ENCODE results near the gene APRT.
"Not testable (repeated sequence)": the region's sequence is repeated elsewhere in the genome, so short reads cannot be mapped to it uniquely, and the experiment has no call there.

Gene APRT

GRCh38 chr16:88775825-88776224 is 35.9 kb downstream of the APRT start:
- DNase-seq (ENCODE audit: low spot score): no peak
- TF ChIP-seq CTCF (IDR thresholded peaks at IDR 0.05; ENCODE audit: extremely low read depth, missing control alignments): no peak

GRCh38 chr16:88774544-88775393 is 37.0 kb downstream of the APRT start:
- no peak for DNase-seq (ENCODE audit: low spot score)
- TF ChIP-seq CTCF (IDR thresholded peaks at IDR 0.05; ENCODE audit: extremely low read depth, missing control alignments): no peak

GRCh38 chr16:88773812-88774291 is 37.9 kb downstream of the APRT start:
- TF ChIP-seq CTCF (IDR thresholded peaks at IDR 0.05; ENCODE audit: extremely low read depth, missing control alignments): no peak
- DNase-seq (ENCODE audit: low spot score): no peak

GRCh38 chr16:88772871-88773811 is 38.6 kb downstream of the APRT start:
- no peak for TF ChIP-seq CTCF (IDR thresholded peaks at IDR 0.05; ENCODE audit: extremely low read depth, missing control alignments)
- DNase-seq (ENCODE audit: low spot score): no peak

- not testable (repeated sequence) for DNase-seq (ENCODE audit: low spot score)
Measured at GRCh38 chr16:88771781-88772180, 39.9 kb downstream of the APRT start.

- TF ChIP-seq CTCF (IDR thresholded peaks at IDR 0.05; ENCODE audit: extremely low read depth, missing control alignments): no peak
- no peak for DNase-seq (ENCODE audit: low spot score)
Measured at GRCh38 chr16:88771294-88771772, 40.4 kb downstream of the APRT start.

GRCh38 chr16:88770461-88771293 is 41.1 kb downstream of the APRT start:
- DNase-seq (ENCODE audit: low spot score): peak; percentile 78
- TF ChIP-seq CTCF (IDR thresholded peaks at IDR 0.05; ENCODE audit: extremely low read depth, missing control alignments): no peak

Data from GM20000 (cell line).